H1 (cell line): ENCODE data around the gene MEI1. TPM values are rescaled to one million over a fixed set of nuclear protein-coding genes. Genes with fewer than 3 reads are reported as not detected.

Experiments
- CTCF ChIA-PET: fragments of 300-600 bp; sonication (Branson Sonifier 250); formaldehyde crosslinking; loops from one replicate; lab custom pipeline; 2021; ENCODE audit not compliant: partially characterized antibody; lab: Charles Lee
- POLR2A ChIA-PET: fragments of 300-600 bp; sonication (Branson Sonifier 250); formaldehyde crosslinking; loops from one replicate; lab custom pipeline; 2021; ENCODE audit warnings: inconsistent platforms; ENCODE audit not compliant: partially characterized antibody; lab: Charles Lee
- DNase-seq, 2 experiments: peaks; one replicate each; pipeline versions ENCODE4 v3.0.0 to v3.0.0-alpha.2; 2010 to 2022; ENCODE audit warnings: low spot score in 2 of 2, low read depth in 1 of 2, mixed read lengths in 1 of 2
- FAIRE-seq: peaks from 2 replicates; lab custom pipeline; 2011; peaks lifted over from hg19 to GRCh38; lab: Jason Lieb, UNC
- H2AFZ ChIP-seq: 2 replicates; pipeline ENCODE4 v1.8.1; 2012; ENCODE audit warnings: low read length, inconsistent platforms
- H2AK5ac ChIP-seq: 2 replicates; pipeline ENCODE4 v1.6.1; 2013; ENCODE audit warnings: low read depth, low read length
- H2BK120ac ChIP-seq: replicated peaks from 2 replicates; pipeline ENCODE3; 2013; ENCODE audit warnings: low read depth, low read length, inconsistent platforms
- H2BK12ac ChIP-seq: 2 replicates; pipeline ENCODE4 v1.6.1; 2013; ENCODE audit warnings: low read depth, low read length
- H2BK15ac ChIP-seq: 2 replicates; pipeline ENCODE4 v1.6.1; 2013; ENCODE audit warnings: low read length
- H2BK20ac ChIP-seq: 2 replicates; pipeline ENCODE4 v1.6.1; 2013; ENCODE audit warnings: low read length
- H2BK5ac ChIP-seq: 2 replicates; pipeline ENCODE4 v1.6.1; 2013; ENCODE audit warnings: low read depth, low read length
- H3K14ac ChIP-seq: 2 replicates; pipeline ENCODE4 v1.6.1; 2013; ENCODE audit warnings: inconsistent platforms; ENCODE audit not compliant: insufficient read length
- H3K18ac ChIP-seq: 2 replicates; pipeline ENCODE4 v1.6.1; 2013; ENCODE audit warnings: low read length; ENCODE audit errors: extremely low read depth
- H3K23ac ChIP-seq: 2 replicates; pipeline ENCODE4 v1.6.1; 2013; ENCODE audit warnings: inconsistent platforms; ENCODE audit not compliant: insufficient read length
- H3K23me2 ChIP-seq: 2 replicates; pipeline ENCODE4 v1.6.1; 2013; ENCODE audit warnings: low read depth, low read length
- H3K27ac ChIP-seq: 2 replicates; pipeline ENCODE4 v1.6.1; 2011; ENCODE audit warnings: low read depth, low read length, inconsistent platforms
- H3K27me3 ChIP-seq, 4 experiments: replicated peaks in 1 of 4; 1 replicate in 1 of 4; 2 replicates in 3 of 4; pipeline versions ENCODE4 v1.6.1 to v1.8.1; 2011 to 2013; ENCODE audit warnings: low read length in 3 of 4, mild to moderate bottlenecking in 3 of 4, inconsistent platforms in 2 of 4, mixed read lengths in 2 of 4, moderate library complexity in 1 of 4; ENCODE audit not compliant: control insufficient read depth in 3 of 4, insufficient read depth in 3 of 4; ENCODE audit errors: extremely low read depth in 1 of 4
- H3K36me3 ChIP-seq, 4 experiments: 2 replicates each; pipeline versions ENCODE4 v1.6.1 to v1.8.1; 2011 to 2013; ENCODE audit warnings: mild to moderate bottlenecking in 4 of 4, low read length in 3 of 4, moderate library complexity in 2 of 4, control low read depth in 1 of 4, inconsistent platforms in 1 of 4; ENCODE audit not compliant: insufficient read depth in 4 of 4, control insufficient read depth in 2 of 4
- H3K4ac ChIP-seq: replicated peaks from 2 replicates; pipeline ENCODE3; 2013; ENCODE audit warnings: low read length, low read depth, mixed read lengths, inconsistent platforms; ENCODE audit not compliant: insufficient read length
- H3K4me1 ChIP-seq, 4 experiments: replicated peaks in 1 of 4; 1 replicate in 1 of 4; 2 replicates in 3 of 4; pipeline versions ENCODE4 v1.6.1 to v1.8.1; 2011 to 2013; ENCODE audit warnings: low read length in 3 of 4, inconsistent platforms in 2 of 4, mixed read lengths in 1 of 4; ENCODE audit not compliant: insufficient read depth in 4 of 4, control insufficient read depth in 3 of 4
- H3K4me2 ChIP-seq, 2 experiments: 2 replicates each; pipeline versions ENCODE4 v1.6.1 to v1.8.1; 2011 to 2013; ENCODE audit warnings: low read depth in 2 of 2, low read length in 2 of 2, control low read depth in 1 of 2, inconsistent platforms in 1 of 2, mild to moderate bottlenecking in 1 of 2; ENCODE audit not compliant: insufficient read depth in 1 of 2
- H3K4me3 ChIP-seq, 4 experiments: fragments of 200-600, 300-600 bp in 1 of 4; sonication (generic), shearing (Covaris generic), sonication (Bioruptor Twin) in 1 of 4; 2 replicates each; pipeline versions ENCODE4 v1.5.1 to v1.8.1; 2011 to 2016; ENCODE audit warnings: low read length in 4 of 4, low read depth in 3 of 4, control low read depth in 2 of 4, inconsistent platforms in 2 of 4, mild to moderate bottlenecking in 2 of 4, mixed read lengths in 1 of 4, moderate library complexity in 1 of 4; ENCODE audit not compliant: insufficient read depth in 2 of 4; ENCODE audit errors: extremely low read depth in 1 of 4
- H3K56ac ChIP-seq: replicated peaks from 2 replicates; pipeline ENCODE3; 2013; ENCODE audit warnings: low read depth, mild to moderate bottlenecking, mixed read lengths, low read length, inconsistent platforms; ENCODE audit not compliant: insufficient read length
- H3K79me1 ChIP-seq: 2 replicates; pipeline ENCODE4 v1.6.1; 2013; ENCODE audit warnings: low read depth, low read length, control low read depth
- H3K79me2 ChIP-seq, 2 experiments: 2 replicates each; pipeline versions ENCODE4 v1.6.1 to v1.8.1; 2012 to 2013; ENCODE audit warnings: low read length in 2 of 2, mild to moderate bottlenecking in 2 of 2, inconsistent platforms in 1 of 2; ENCODE audit not compliant: insufficient read depth in 2 of 2, control insufficient read depth in 1 of 2
- H3K9ac ChIP-seq, 4 experiments: replicated peaks in 1 of 4; 1 replicate in 1 of 4; 2 replicates in 3 of 4; pipeline versions ENCODE4 v1.6.1 to v1.8.1; 2011 to 2013; ENCODE audit warnings: low read depth in 3 of 4, low read length in 3 of 4, control low read depth in 2 of 4, mild to moderate bottlenecking in 2 of 4, moderate library complexity in 2 of 4, inconsistent platforms in 1 of 4; ENCODE audit errors: extremely low read depth in 1 of 4
- H3K9me3 ChIP-seq, 2 experiments: 2 replicates each; pipeline versions ENCODE4 v1.6.1 to v1.8.1; 2012 to 2013; ENCODE audit warnings: mild to moderate bottlenecking in 2 of 2, moderate library complexity in 2 of 2, control low read depth in 1 of 2, inconsistent platforms in 1 of 2, low read depth in 1 of 2, low read length in 1 of 2, mixed read lengths in 1 of 2; ENCODE audit not compliant: insufficient read depth in 2 of 2
- H4K20me1 ChIP-seq, 2 experiments: replicated peaks in 1 of 2; 2 replicates each; pipeline versions ENCODE3 to v1.8.1; 2011 to 2013; ENCODE audit warnings: inconsistent platforms in 2 of 2, low read length in 2 of 2, mild to moderate bottlenecking in 1 of 2; ENCODE audit not compliant: insufficient read depth in 2 of 2, control insufficient read depth in 1 of 2
- H4K5ac ChIP-seq: 2 replicates; pipeline ENCODE4 v1.6.1; 2013; ENCODE audit warnings: low read length, low read depth, mixed read lengths, inconsistent platforms; ENCODE audit not compliant: insufficient read length
- H4K8ac ChIP-seq: 2 replicates; pipeline ENCODE4 v1.8.0; 2013; ENCODE audit warnings: mild to moderate bottlenecking, moderate library complexity, low read length, inconsistent platforms; ENCODE audit not compliant: insufficient read depth; ENCODE audit errors: extremely low read depth
- H4K91ac ChIP-seq: replicated peaks from 2 replicates; pipeline ENCODE3; 2013; ENCODE audit warnings: low read length, mixed read lengths, inconsistent platforms; ENCODE audit not compliant: insufficient read length
- FOSL1 ChIP-seq: IDR thresholded peaks from 2 replicates; pipeline ENCODE4 v1.6.1; 2011; ENCODE audit warnings: mild to moderate bottlenecking, low read depth, low read length, moderate library complexity; ENCODE audit not compliant: insufficient read depth
- GTF2F1 ChIP-seq: IDR thresholded peaks from 2 replicates; pipeline ENCODE4 v1.6.1; 2012; ENCODE audit warnings: low read depth, low read length, improper control_type of control experiment, borderline replicate concordance
- RXRA ChIP-seq: IDR thresholded peaks from 2 replicates; pipeline ENCODE4 v1.6.1; 2011; ENCODE audit warnings: low read depth, mild to moderate bottlenecking, low read length, moderate library complexity; ENCODE audit not compliant: insufficient read depth
- SUZ12 ChIP-seq: fragments of 200-600 bp; sonication (generic); IDR thresholded peaks from 2 replicates; pipeline ENCODE4 v1.6.1; 2012; ENCODE audit warnings: mild to moderate bottlenecking, inconsistent platforms, low read length, moderate library complexity, mixed read lengths
- TEAD4 ChIP-seq: IDR thresholded peaks from 2 replicates; pipeline ENCODE4 v1.6.1; 2012; ENCODE audit warnings: low read depth, low read length, inconsistent platforms, mixed read lengths
- WGBS, 2 experiments: shearing (Covaris generic) in 1 of 2; methylation state at CpG; one replicate each; pipeline versions ENCODE4 v1.1.6 to v1.1.7; 2013 to 2015; ENCODE audit warnings: low lambda C conversion rate in 2 of 2, mixed read lengths in 2 of 2, inconsistent platforms in 1 of 2, low coverage in 1 of 2, missing lambda C conversion rate in 1 of 2; ENCODE audit not compliant: insufficient replicate concordance in 2 of 2, insufficient coverage in 1 of 2, insufficient read length in 1 of 2; ENCODE audit errors: extremely low coverage in 1 of 2, missing lambda C conversion rate in 1 of 2; 5-methylcytosine and 5-hydroxymethylcytosine counted together
- polyA plus RNA-seq, 7 experiments: library from polyadenylated mRNA; depleted of rRNA in 3 of 7; stranded (reverse) in 5 of 7; unstranded in 2 of 7; fragments of >200 nt in 5 of 7; fragments of 200-250 nt in 2 of 7; gene quantifications; 1 replicate in 5 of 7; 2 replicates in 1 of 7; 4 replicates in 1 of 7; pipeline versions ENCODE4 v1.2.1 to v1.2.3, GENCODE V29; 2011 to 2013; ENCODE audit warnings: missing spikeins in 2 of 7, mixed read lengths in 2 of 7
- total RNA-seq: library from RNA; stranded (reverse); fragmentation: NEBNext Ultra II Directional; extraction: Animal tissue kit (Norgen Biotek cat#: 25700); gene quantifications from 2 replicates; pipeline ENCODE4 v1.2.1, GENCODE V29; 2021
- TF ChIP-seq, protein P1 (sequence below): IDR thresholded peaks from 2 replicates; pipeline ENCODE4 v1.6.1; 2012; ENCODE audit warnings: inconsistent platforms

The MEI1 gene
- total and polyA plus RNA-seq, 2 of the 8 experiments (the other 6 are each of a cell fraction or from before 2014, with no cell fraction given), result 0.27 to 0.54 TPM

DNA sequence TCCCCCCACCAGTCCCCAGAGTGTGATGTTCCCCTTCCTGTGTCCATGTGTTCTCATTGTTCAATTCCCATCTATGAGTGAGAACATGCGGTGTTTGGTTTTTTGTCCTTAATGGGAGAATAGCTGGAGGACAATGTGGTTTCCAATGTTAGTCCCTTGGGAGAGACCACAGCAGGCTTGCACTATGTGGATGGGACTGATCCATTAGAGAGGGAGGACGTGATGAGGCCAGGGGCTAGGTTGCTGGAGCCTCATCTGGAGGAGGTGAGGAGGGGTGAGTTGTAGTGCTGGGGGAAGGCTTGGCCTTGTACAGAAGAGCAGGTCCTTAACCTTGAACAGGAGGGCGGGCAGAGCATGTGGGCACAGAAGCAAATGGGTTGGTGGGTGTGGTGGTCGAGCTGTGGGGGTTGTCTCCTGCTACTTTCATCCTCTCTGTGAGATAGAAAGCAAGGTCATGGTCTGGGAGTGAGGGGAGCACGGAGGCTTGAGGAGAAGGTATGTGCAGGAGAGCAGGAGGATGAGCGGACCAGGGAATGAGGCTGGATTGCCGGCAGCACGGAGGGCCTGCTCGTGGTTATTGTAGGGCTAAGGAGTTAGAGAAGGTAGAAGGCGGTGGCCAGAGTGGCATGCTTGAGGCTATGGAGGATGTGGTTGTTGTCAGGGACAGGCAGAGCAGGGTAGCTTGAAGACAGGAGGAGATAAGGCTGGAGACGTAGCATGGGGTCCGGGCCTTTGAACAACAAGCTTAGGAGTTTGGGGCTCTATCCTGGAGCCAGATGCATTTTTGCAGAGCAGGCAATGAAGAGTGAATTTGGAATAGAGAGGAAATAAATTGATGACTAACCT, 122.4 kb downstream of the MEI1 start:
- Histone ChIP-seq H3K9me3 (no peaks in the 10 kb centered on the region), H3K27ac (no peak overlapping the region), H2BK120ac (no peak overlapping the region), H3K18ac (no peak overlapping the region), H2BK12ac (no peak overlapping the region), H3K23me2 (no peaks in the 10 kb centered on the region), H2BK15ac (no peak overlapping the region), H3K79me2 (no peaks in the 10 kb centered on the region), H2AFZ (no peak overlapping the region), H4K8ac (no peak overlapping the region), H4K91ac (no peak overlapping the region), H4K20me1 (peaks cover 0 to 8% of the 10 kb centered on the region in 2 experiments), H2BK5ac (no peak overlapping the region), H2AK5ac (no peak overlapping the region)
- no peak for FAIRE-seq
- CTCF ChIA-PET, result interaction anchor here (0.9 to 1.7 kb wide), 9 partner anchors 11 to 148 kb away, joined by 3 to 7 read pairs (median 3); partner anchors contain the start of gene SREBF2
- TF ChIP-seq RXRA (no peak), SUZ12 (no peak), GTF2F1 (no peak), TEAD4 (no peak), FOSL1 (no peak)
- TF ChIP-seq, protein P1, sequence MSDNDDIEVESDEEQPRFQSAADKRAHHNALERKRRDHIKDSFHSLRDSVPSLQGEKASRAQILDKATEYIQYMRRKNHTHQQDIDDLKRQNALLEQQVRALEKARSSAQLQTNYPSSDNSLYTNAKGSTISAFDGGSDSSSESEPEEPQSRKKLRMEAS, result no peak
- TF ChIP-seq, all 59 proteins: peak for 0
- no peak overlapping the region for H2BK20ac ChIP-seq
- no peak overlapping the region for H3K9ac ChIP-seq
- H3K4me2 ChIP-seq, result no peak overlapping the region
- peaks cover 2 to 10% (median 6%) of the 10 kb centered on the region in 4 experiments for H3K4me1 ChIP-seq
- H3K56ac ChIP-seq, result no peak overlapping the region
- POLR2A ChIA-PET, result interaction anchor here (0.8 to 1.7 kb wide), 3 partner anchors 9 to 31 kb away, joined by 3 to 5 read pairs (median 4); partner anchors contain the start of gene CCDC134
- no peak for DNase-seq
- H3K4me3 ChIP-seq, result no peak overlapping the region
- H4K5ac ChIP-seq, result no peak overlapping the region
- WGBS, 2 experiments, result 91% methylated on average over 12 of the region's 12 CpGs; no CpG with 5 or more reads in 1 of the 2 experiments
- peaks cover 5% of the 10 kb centered on the region for H3K79me1 ChIP-seq
- no peaks in the 10 kb centered on the region; a peak in 1 of 7 replicates for H3K27me3 ChIP-seq
- no peak overlapping the region for H3K23ac ChIP-seq
- H3K4ac ChIP-seq, result no peak overlapping the region
- H3K36me3 ChIP-seq, result peaks cover 0 to 4% (median 3%) of the 10 kb centered on the region in 4 experiments; a peak in 4 of 8 replicates
- H3K14ac ChIP-seq, result no peak overlapping the region
